ENCODE measurements around the gene MGLL.

GRCh38 chr3:127748754-127749327 is 73.5 kb downstream of the MGLL start:
- TF ChIP-seq, protein P1, sequence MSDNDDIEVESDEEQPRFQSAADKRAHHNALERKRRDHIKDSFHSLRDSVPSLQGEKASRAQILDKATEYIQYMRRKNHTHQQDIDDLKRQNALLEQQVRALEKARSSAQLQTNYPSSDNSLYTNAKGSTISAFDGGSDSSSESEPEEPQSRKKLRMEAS (IDR thresholded peaks at IDR 0.05): no peak
- TF ChIP-seq, protein P2, sequence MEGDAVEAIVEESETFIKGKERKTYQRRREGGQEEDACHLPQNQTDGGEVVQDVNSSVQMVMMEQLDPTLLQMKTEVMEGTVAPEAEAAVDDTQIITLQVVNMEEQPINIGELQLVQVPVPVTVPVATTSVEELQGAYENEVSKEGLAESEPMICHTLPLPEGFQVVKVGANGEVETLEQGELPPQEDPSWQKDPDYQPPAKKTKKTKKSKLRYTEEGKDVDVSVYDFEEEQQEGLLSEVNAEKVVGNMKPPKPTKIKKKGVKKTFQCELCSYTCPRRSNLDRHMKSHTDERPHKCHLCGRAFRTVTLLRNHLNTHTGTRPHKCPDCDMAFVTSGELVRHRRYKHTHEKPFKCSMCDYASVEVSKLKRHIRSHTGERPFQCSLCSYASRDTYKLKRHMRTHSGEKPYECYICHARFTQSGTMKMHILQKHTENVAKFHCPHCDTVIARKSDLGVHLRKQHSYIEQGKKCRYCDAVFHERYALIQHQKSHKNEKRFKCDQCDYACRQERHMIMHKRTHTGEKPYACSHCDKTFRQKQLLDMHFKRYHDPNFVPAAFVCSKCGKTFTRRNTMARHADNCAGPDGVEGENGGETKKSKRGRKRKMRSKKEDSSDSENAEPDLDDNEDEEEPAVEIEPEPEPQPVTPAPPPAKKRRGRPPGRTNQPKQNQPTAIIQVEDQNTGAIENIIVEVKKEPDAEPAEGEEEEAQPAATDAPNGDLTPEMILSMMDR (IDR thresholded peaks at IDR 0.05; ENCODE audit: low read depth, low read length, missing input control): no peak
- no peak for TF ChIP-seq FOXA2 (IDR thresholded peaks at IDR 0.05)
